ENCODE results near the gene UST.
"Not testable (repeated sequence)": the region's sequence is repeated elsewhere in the genome, so short reads cannot be mapped to it uniquely, and the experiment has no call there.

UST gene

GRCh38 chr6:149008741-149009140 is 261.9 kb downstream of the UST start:
- DNase-seq (ENCODE audit: low spot score): no peak

- no peak for DNase-seq (ENCODE audit: low spot score)
Observed at GRCh38 chr6:149012040-149012545, 265.3 kb downstream of the UST start.

- DNase-seq (ENCODE audit: low spot score): no peak
Observed at GRCh38 chr6:149013586-149014344, 266.9 kb downstream of the UST start.

GRCh38 chr6:149014631-149015534 is 268.1 kb downstream of the UST start:
- DNase-seq (ENCODE audit: low spot score): no peak

GRCh38 chr6:149015535-149016525 is 269.0 kb downstream of the UST start:
- no peak for DNase-seq (ENCODE audit: low spot score)

GRCh38 chr6:149016716-149017115 is 269.9 kb downstream of the UST start:
- DNase-seq (ENCODE audit: low spot score): no peak

- no peak for DNase-seq (ENCODE audit: low spot score)
Observed at GRCh38 chr6:149020319-149020718, 273.5 kb downstream of the UST start.

- DNase-seq (ENCODE audit: low spot score): no peak
Observed at GRCh38 chr6:149024361-149024760, 277.5 kb downstream of the UST start.

GRCh38 chr6:149025061-149025460 is 278.2 kb downstream of the UST start:
- DNase-seq (ENCODE audit: low spot score): no peak

- peak; percentile 48 for DNase-seq (ENCODE audit: low spot score)
Observed at GRCh38 chr6:149026530-149026942, 279.7 kb downstream of the UST start.

- no peak for DNase-seq (ENCODE audit: low spot score)
Observed at GRCh38 chr6:149027484-149027883, 280.7 kb downstream of the UST start.

- peak; percentile 51 for DNase-seq (ENCODE audit: low spot score)
Observed at GRCh38 chr6:149028767-149029405, 282.1 kb downstream of the UST start.

- DNase-seq (ENCODE audit: low spot score): no peak
Observed at GRCh38 chr6:149031201-149031858, 284.5 kb downstream of the UST start.

- no peak for DNase-seq (ENCODE audit: low spot score)
Observed at GRCh38 chr6:149031859-149032598, 285.2 kb downstream of the UST start.

GRCh38 chr6:149032599-149033405 is 286.0 kb downstream of the UST start:
- DNase-seq (ENCODE audit: low spot score): no peak

- DNase-seq (ENCODE audit: low spot score): no peak
Observed at GRCh38 chr6:149033454-149033853, 286.6 kb downstream of the UST start.

- no peak for DNase-seq (ENCODE audit: low spot score)
Observed at GRCh38 chr6:149035766-149036165, 288.9 kb downstream of the UST start.

GRCh38 chr6:149037051-149037671 is 290.3 kb downstream of the UST start:
- no peak for DNase-seq (ENCODE audit: low spot score)

GRCh38 chr6:149039025-149039424 is 292.2 kb downstream of the UST start:
- not testable (repeated sequence) for DNase-seq (ENCODE audit: low spot score)
